Esophagus muscularis mucosa (tissue), 4 donors: ENCODE results near the gene GIPC1. TPM values are rescaled to one million over a fixed set of nuclear protein-coding genes. Genes with fewer than 3 reads are reported as not detected.

Experiments
- DNase-seq: peaks from one replicate; pipeline ENCODE4 v3.0.0-alpha.2; 2017; ENCODE audit errors: extremely low spot score
- H3K27ac ChIP-seq, 4 donors: fragments of 200-600 bp; sonication (generic); replicated peaks in 1 of 4; 1 replicate in 3 of 4; 2 replicates in 1 of 4; pipeline ENCODE4 v1.5.1; 2016 to 2019; ENCODE audit warnings: mild to moderate bottlenecking in 1 of 4
- H3K27me3 ChIP-seq, 4 donors: fragments of 200-600 bp; sonication (generic); one replicate each; pipeline versions ENCODE4 v1.5.1 to v1.6.0; 2016 to 2019
- H3K36me3 ChIP-seq, 4 donors: fragments of 200-600 bp; sonication (generic); one replicate each; pipeline ENCODE4 v1.5.1; 2016 to 2019
- H3K4me1 ChIP-seq, 4 donors: fragments of 200-600 bp; sonication (generic); one replicate each; pipeline ENCODE4 v1.5.1; 2016 to 2019
- H3K4me3 ChIP-seq, 4 donors: fragments of 200-600 bp; sonication (generic); 1 replicate in 2 of 4; 2 replicates in 2 of 4; pipeline ENCODE4 v1.5.1; 2016 to 2019; ENCODE audit warnings: mild to moderate bottlenecking in 4 of 4, moderate library complexity in 1 of 4
- H3K9me3 ChIP-seq, 4 donors: fragments of 200-600 bp; sonication (generic); 1 replicate in 3 of 4; 2 replicates in 1 of 4; pipeline ENCODE4 v1.5.1; 2016 to 2019
- EP300 ChIP-seq: sonication (generic); formaldehyde crosslinking; IDR thresholded peaks from one replicate; pipeline ENCODE4 v1.6.1; 2017; ENCODE audit warnings: antibody characterized with exemption
- POLR2A ChIP-seq: fragments of 450-650 bp; IDR thresholded peaks from one replicate; pipeline ENCODE4 v1.6.1; 2017; ENCODE audit warnings: antibody characterized with exemption, moderate library complexity, mild to moderate bottlenecking, low read depth
- POLR2AphosphoS5 ChIP-seq, 2 donors: sonication (generic); formaldehyde crosslinking; IDR thresholded peaks; one replicate each; pipeline ENCODE4 v1.6.1; 2017; ENCODE audit warnings: antibody characterized with exemption in 2 of 2
- WGBS: methylation state at CpG from one replicate; pipeline ENCODE4 v1.1.5; 2018; 5-methylcytosine and 5-hydroxymethylcytosine counted together
- intact Hi-C: fragments of 100-400 bp; cut with DNase I; formaldehyde crosslinking; loops from one replicate; pipeline ENCODE4 v1.15.1; 2023
- total RNA-seq, 4 donors: library from RNA; depleted of rRNA; stranded (reverse); fragments of >200 nt; gene quantifications; one replicate each; pipeline versions ENCODE4 v1.1.0 to v1.2.1, GENCODE V29; 2016
- TF ChIP-seq, protein P1 (sequence below), 3 experiments: fragments of 200-600 bp in 2 of 3; fragments of 450-650 bp in 1 of 3; sonication (generic) in 2 of 3; IDR thresholded peaks; one replicate each; pipeline ENCODE4 v1.5.1; 2017 to 2019; ENCODE audit warnings: antibody characterized with exemption in 3 of 3, mild to moderate bottlenecking in 2 of 3, moderate library complexity in 1 of 3

Gene GIPC1
- total RNA-seq, 4 donors from 2014 or later, result 88.5 to 138 (median 108) TPM

DNA sequence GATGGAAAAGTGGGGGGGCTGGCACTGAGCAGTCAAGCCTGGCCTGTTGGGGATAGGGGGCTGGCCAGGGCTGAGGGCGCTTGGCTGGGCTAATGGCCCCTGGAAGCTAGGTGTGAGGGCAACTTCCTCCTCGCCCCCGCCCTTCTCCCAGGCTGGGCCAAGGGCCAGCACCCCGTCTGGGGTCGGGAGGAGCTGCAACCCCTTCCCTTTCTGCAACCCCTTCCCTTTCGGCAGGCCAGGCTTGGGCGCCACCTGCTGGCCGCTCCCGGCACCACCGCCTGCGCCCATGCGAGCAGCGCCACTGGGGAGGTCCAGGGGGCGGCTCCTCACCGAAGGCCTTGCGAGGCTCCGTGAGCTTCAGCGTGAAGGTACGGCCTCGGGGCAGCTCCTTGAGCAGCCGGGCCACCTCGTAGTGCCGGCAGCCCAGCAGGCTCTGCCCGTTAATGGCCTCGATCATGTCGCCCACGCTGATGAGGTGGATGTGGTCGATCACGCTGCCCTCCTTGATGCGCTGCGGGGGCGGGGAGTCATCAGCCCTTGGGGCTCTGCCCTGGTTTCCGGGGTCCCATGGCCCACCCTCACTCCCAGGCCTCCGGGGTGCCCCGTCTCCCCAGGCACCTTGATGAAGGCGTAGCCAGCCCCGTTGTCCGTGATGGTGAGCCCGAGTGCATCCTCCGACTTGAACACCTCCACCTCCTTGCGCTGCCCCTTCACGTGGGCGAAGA, 15.8 kb downstream of the GIPC1 start:
- peaks cover 6 to 45% (median 33%) of the 10 kb centered on the region in 4 donors for H3K4me1 ChIP-seq
- TF ChIP-seq POLR2AphosphoS5 (IDR thresholded peaks at IDR 0.05) (peak in 1 of 2 donors; percentile 29), EP300 (no peak)
- TF ChIP-seq, protein P1, sequence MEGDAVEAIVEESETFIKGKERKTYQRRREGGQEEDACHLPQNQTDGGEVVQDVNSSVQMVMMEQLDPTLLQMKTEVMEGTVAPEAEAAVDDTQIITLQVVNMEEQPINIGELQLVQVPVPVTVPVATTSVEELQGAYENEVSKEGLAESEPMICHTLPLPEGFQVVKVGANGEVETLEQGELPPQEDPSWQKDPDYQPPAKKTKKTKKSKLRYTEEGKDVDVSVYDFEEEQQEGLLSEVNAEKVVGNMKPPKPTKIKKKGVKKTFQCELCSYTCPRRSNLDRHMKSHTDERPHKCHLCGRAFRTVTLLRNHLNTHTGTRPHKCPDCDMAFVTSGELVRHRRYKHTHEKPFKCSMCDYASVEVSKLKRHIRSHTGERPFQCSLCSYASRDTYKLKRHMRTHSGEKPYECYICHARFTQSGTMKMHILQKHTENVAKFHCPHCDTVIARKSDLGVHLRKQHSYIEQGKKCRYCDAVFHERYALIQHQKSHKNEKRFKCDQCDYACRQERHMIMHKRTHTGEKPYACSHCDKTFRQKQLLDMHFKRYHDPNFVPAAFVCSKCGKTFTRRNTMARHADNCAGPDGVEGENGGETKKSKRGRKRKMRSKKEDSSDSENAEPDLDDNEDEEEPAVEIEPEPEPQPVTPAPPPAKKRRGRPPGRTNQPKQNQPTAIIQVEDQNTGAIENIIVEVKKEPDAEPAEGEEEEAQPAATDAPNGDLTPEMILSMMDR (IDR thresholded peaks at IDR 0.05), result peak; percentile 68 to 95 (median 76)
- peak overlapping the region in 1 of 4 donors; percentile 33 for H3K27ac ChIP-seq
- peaks cover 20 to 75% (median 59%) of the 10 kb centered on the region in 4 donors for H3K36me3 ChIP-seq
- intact Hi-C loops, result loop anchor here (10.0 kb wide), 1 partner anchor 335 kb away; no protein-coding TSS in a partner anchor
- WGBS, result 88% methylated on average over 9 of the region's 43 CpGs
- no peak for DNase-seq
- H3K27me3 ChIP-seq, result peaks cover 0 to 6% (median 0%) of the 10 kb centered on the region in 4 donors
- no peaks in the 10 kb centered on the region for H3K9me3 ChIP-seq
- no peak overlapping the region for H3K4me3 ChIP-seq

DNA sequence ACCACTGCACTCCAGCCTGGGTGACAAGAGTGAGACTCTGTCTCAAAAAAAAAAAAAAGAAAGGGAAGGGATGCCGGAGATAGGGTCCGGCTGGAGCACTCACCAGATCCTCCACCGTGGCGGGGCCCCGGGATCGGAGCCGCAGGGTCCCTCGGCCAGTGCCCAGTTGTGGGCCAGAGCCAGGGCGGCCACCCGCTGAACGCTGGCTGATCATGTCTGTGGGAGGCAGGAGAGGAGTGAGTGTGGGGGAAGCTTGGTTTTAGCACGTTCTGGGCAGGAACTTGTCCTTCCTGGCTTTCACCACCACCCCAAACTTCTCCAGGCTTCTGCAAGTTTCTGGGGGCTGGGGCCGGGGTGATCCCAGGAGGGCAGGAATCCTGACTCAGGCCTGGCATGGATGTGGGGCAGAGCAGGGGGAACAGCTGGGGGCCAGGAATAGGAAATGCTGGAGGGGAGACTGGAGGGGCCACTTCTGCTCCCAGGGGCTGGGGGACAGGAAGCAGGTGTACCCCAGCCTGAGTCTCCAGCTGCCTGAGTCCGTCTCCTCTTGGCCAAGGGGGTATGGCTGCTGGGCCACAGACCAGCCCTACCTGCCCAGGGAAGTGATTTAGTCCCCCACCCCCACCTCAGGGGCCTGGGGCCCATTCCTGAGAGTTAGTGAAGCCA, 16.5 kb downstream of the GIPC1 start:
- TF ChIP-seq, protein P1 (IDR thresholded peaks at IDR 0.05), result no peak
- no peak for TF ChIP-seq EP300
- no peak for TF ChIP-seq POLR2A
- TF ChIP-seq POLR2AphosphoS5 (IDR thresholded peaks at IDR 0.05), result no peak
- Histone ChIP-seq H3K27me3 (peaks cover 0 to 12% (median 0%) of the 10 kb centered on the region in 4 donors), H3K36me3 (peaks cover 20 to 68% (median 54%) of the 10 kb centered on the region in 4 donors), H3K27ac (peak overlapping the region in 1 of 4 donors; percentile 33), H3K9me3 (no peaks in the 10 kb centered on the region), H3K4me1 (peaks cover 10 to 52% (median 39%) of the 10 kb centered on the region in 4 donors), H3K4me3 (no peak overlapping the region)
- WGBS, result 73% methylated on average over 14 of the region's 14 CpGs
- no peak for DNase-seq
- intact Hi-C loops, result loop anchor here (10.0 kb wide), 1 partner anchor 335 kb away; no protein-coding TSS in a partner anchor

DNA sequence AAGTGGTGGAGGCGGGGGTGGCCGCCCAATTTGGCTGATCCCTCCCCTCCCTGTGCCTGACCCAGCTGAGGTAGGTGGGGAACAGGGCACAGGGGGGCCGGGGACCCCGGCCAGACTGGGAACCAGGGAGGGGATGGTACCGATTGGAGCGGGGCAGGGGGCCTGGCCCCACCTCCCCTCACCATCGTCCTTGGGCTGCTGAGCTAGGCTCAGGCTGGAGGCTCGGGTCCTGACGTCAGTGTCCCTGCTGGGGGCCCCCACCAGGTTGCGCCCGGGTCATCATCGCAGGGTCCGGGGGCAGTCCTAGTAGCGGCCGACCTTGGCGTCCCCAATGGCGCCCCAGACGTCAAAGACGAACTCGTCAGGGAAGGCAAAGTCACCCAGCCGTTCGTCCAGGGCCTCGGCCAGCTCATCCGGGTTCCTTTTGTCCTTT, 17.8 kb downstream of the GIPC1 start:
- TF ChIP-seq, protein P1 (IDR thresholded peaks at IDR 0.05), result no peak
- no peak for TF ChIP-seq POLR2A
- no peak for TF ChIP-seq EP300
- no peak for TF ChIP-seq POLR2AphosphoS5 (IDR thresholded peaks at IDR 0.05)
- no peak for DNase-seq
- Histone ChIP-seq H3K36me3 (peaks cover 20 to 54% (median 49%) of the 10 kb centered on the region in 4 donors), H3K4me3 (no peak overlapping the region), H3K4me1 (peaks cover 14 to 65% (median 50%) of the 10 kb centered on the region in 4 donors), H3K27ac (peak overlapping the region in 3 of 4 donors; percentile 21 to 62 (median 59)), H3K27me3 (peaks cover 0 to 25% (median under 1%) of the 10 kb centered on the region in 4 donors), H3K9me3 (no peaks in the 10 kb centered on the region)
- 80% methylated on average over 21 of the region's 24 CpGs for WGBS
- intact Hi-C loops, result loop anchor here (10.0 kb wide), 1 partner anchor 333 kb away; no protein-coding TSS in a partner anchor

DNA sequence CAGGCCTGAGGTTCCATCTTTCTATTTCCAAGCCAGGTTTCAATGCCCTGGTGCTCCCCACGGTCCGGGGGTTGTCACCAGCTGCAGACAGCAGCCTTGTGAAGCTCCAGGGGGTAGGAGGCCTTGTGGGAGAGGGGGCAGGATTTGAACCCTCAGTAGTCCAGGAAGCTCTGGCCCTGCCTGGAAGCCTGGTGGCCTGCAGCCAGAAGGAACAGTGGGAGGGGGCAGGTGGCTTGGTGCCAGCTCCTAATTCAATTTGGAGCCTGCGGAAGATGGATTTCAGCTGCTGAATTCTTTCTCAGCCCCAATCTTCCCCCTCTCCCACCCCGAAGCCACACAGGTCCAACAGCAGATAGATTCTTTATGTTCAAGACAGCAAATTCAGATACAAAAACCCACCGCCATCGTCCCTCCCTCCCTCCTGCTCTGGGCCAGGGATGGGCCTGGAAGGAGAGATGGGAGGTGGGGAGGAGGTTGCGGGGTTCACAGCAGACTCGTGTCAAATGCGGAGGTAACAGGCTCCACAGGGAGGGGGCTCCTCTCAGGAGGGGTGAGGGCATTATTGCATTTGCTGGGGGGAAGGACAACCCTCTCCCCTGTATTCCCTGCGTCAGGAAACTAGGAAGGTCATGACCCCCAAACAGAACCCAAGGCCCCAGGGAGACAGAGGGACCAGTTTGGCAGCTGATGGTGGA, 18.4 kb downstream of the GIPC1 start:
- intact Hi-C loops, result loop anchor here (10.0 kb wide), 1 partner anchor 333 kb away; no protein-coding TSS in a partner anchor
- Histone ChIP-seq H3K27ac (peak overlapping the region; percentile 21 to 62 (median 60)), H3K9me3 (no peaks in the 10 kb centered on the region), H3K4me1 (peaks cover 20 to 71% (median 56%) of the 10 kb centered on the region in 4 donors), H3K4me3 (no peak overlapping the region), H3K36me3 (peaks cover 15 to 49% (median 45%) of the 10 kb centered on the region in 4 donors), H3K27me3 (peaks cover 0 to 30% (median 5%) of the 10 kb centered on the region in 4 donors)
- whole genome bisulfite sequencing, result 76% methylated on average over 9 of the region's 10 CpGs
- no peak for TF ChIP-seq POLR2A
- TF ChIP-seq, protein P1 (IDR thresholded peaks at IDR 0.05), result no peak
- TF ChIP-seq POLR2AphosphoS5 (IDR thresholded peaks at IDR 0.05), result no peak
- TF ChIP-seq EP300, result no peak
- DNase-seq, result no peak
